BJ (cell line): ENCODE measurements around the gene ISG20L2. TPM values are rescaled to one million over a fixed set of nuclear protein-coding genes. Genes with fewer than 3 reads are reported as not detected.

Experiments
- CTCF ChIA-PET: fragments of 350-600 bp; formaldehyde crosslinking; extraction: SDS; loops from one replicate; lab custom pipeline; 2021; ENCODE audit warnings: antibody characterized with exemption, inconsistent platforms; lab: Yijun Ruan, JAX
- POLR2A ChIA-PET: fragments of 300-600 bp; sonication (Branson Sonifier 250); formaldehyde crosslinking; extraction: SDS; loops from one replicate; lab custom pipeline; 2021; ENCODE audit warnings: antibody characterized with exemption; lab: Charles Lee
- DNase-seq: peaks from one replicate; pipeline ENCODE4 v3.0.0-alpha.2; 2011; ENCODE audit warnings: low read depth
- H3K27me3 ChIP-seq: 2 replicates; pipeline ENCODE4 v1.6.0; 2011; ENCODE audit warnings: low read length; ENCODE audit not compliant: control insufficient read depth, insufficient read depth
- H3K36me3 ChIP-seq: 2 replicates; pipeline ENCODE4 v1.5.1; 2011; ENCODE audit warnings: low read length; ENCODE audit not compliant: control insufficient read depth, insufficient read depth
- H3K4me3 ChIP-seq: 2 replicates; pipeline ENCODE4 v1.5.1; 2011; ENCODE audit warnings: low read depth, mild to moderate bottlenecking, control low read depth, low read length
- polyA plus RNA-seq: library from polyadenylated mRNA; depleted of rRNA; stranded (reverse); fragments of >200 nt; gene quantifications from 2 replicates; pipeline ENCODE4 v1.2.3, GENCODE V29; 2011
- TF ChIP-seq, protein P1 (sequence below): IDR thresholded peaks from 2 replicates; pipeline ENCODE4 v1.5.1; 2011; ENCODE audit warnings: low read depth, mild to moderate bottlenecking, control low read depth, inconsistent platforms, low read length, moderate library complexity; ENCODE audit not compliant: insufficient read depth

Gene ISG20L2
- polyA plus RNA-seq, 1 experiment: 36.6 TPM

DNA sequence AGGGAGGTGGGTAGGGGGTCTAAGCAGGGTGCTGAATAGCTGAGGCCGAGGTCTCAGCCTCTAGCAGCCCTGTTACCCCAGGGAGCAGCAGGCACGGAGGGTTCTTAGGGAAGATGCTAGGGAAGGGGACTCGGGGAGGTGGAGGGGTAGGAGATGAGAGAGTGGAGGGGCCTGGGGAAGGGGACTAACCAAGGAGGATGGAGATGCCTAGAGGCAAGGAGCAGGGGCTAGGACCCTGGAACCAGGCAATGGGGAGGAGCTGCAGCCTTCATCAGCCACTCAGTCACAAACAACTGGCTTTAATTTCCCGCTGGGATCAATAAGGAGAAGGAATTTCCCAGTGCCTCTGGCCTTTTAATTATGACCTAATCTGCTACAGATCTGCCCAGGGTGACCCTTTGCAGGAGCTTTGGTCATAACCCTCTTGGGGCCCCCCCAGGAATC lies 20.3 kb downstream of the ISG20L2 start:
- Histone ChIP-seq H3K36me3 (no peaks in the 10 kb centered on the region), H3K4me3 (no peak overlapping the region), H3K27me3 (no peaks in the 10 kb centered on the region)
- DNase-seq: no peak
- TF ChIP-seq, protein P1, sequence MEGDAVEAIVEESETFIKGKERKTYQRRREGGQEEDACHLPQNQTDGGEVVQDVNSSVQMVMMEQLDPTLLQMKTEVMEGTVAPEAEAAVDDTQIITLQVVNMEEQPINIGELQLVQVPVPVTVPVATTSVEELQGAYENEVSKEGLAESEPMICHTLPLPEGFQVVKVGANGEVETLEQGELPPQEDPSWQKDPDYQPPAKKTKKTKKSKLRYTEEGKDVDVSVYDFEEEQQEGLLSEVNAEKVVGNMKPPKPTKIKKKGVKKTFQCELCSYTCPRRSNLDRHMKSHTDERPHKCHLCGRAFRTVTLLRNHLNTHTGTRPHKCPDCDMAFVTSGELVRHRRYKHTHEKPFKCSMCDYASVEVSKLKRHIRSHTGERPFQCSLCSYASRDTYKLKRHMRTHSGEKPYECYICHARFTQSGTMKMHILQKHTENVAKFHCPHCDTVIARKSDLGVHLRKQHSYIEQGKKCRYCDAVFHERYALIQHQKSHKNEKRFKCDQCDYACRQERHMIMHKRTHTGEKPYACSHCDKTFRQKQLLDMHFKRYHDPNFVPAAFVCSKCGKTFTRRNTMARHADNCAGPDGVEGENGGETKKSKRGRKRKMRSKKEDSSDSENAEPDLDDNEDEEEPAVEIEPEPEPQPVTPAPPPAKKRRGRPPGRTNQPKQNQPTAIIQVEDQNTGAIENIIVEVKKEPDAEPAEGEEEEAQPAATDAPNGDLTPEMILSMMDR: no peak
- ChIA-PET POLR2A (interaction anchor here (0.7 to 1.2 kb wide), 3 partner anchors 26 to 194 kb away, joined by 3 to 6 read pairs (median 4); no protein-coding TSS in a partner anchor), CTCF (interaction anchor here (0.9 to 41.7 kb wide), 7 partner anchors 19 to 252 kb away, joined by 3 to 1556 read pairs (median 5); partner anchors contain the start of genes ISG20L2, METTL25B, NES and NTRK1)

DNA sequence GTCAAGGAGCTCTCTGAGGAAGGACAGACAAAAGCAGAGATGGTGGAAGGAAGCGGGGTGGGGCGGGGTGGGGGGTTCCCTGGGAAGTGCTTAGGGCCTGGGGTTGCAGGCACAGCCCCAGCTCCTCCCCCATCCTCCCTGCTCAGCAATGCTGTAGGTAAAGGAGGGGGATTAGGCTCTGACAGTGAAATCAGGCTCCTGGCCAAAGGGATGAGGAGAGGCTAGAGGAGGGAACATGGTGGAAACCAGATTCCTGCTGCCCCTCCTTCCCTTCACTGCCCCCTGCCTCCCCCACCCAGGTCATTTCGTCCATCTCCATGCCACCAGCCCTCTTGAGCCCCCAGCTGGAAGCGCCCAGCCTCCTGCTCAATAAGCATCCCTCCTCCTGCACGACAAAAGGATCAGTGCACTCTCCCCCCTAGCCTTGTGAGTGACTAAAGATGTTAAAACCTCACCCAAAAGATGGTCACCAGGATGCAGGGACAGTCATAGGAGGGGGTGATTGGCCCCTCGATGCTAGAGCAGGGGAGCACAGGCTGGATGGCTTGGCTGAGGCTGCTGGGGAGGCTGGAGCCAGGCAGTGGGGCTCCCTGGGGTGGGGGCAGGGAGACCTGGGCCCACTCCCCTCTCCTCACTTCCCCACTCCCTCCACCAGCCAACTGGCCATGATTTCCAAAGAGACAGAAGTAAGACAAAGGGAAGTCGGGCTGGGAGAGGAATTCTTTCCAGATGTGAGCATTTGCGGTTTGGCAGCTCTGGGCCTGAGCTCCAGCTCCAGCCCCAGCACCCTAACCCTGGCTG lies 20.9 kb downstream of the ISG20L2 start:
- CTCF ChIA-PET: interaction anchor here (0.9 to 41.7 kb wide), 7 partner anchors 19 to 252 kb away, joined by 3 to 1556 read pairs (median 5); partner anchors contain the start of genes ISG20L2, METTL25B, NES and NTRK1
- H3K36me3 ChIP-seq: no peaks in the 10 kb centered on the region
- no peak for DNase-seq
- POLR2A ChIA-PET: interaction anchor here (0.7 to 2.0 kb wide), 5 partner anchors 26 to 203 kb away, joined by 3 to 10 read pairs (median 6); partner anchors contain the start of gene NES
- TF ChIP-seq, protein P1: no peak
- no peaks in the 10 kb centered on the region for H3K27me3 ChIP-seq
- no peak overlapping the region; the same call in 1 of the 2 replicates for H3K4me3 ChIP-seq

DNA sequence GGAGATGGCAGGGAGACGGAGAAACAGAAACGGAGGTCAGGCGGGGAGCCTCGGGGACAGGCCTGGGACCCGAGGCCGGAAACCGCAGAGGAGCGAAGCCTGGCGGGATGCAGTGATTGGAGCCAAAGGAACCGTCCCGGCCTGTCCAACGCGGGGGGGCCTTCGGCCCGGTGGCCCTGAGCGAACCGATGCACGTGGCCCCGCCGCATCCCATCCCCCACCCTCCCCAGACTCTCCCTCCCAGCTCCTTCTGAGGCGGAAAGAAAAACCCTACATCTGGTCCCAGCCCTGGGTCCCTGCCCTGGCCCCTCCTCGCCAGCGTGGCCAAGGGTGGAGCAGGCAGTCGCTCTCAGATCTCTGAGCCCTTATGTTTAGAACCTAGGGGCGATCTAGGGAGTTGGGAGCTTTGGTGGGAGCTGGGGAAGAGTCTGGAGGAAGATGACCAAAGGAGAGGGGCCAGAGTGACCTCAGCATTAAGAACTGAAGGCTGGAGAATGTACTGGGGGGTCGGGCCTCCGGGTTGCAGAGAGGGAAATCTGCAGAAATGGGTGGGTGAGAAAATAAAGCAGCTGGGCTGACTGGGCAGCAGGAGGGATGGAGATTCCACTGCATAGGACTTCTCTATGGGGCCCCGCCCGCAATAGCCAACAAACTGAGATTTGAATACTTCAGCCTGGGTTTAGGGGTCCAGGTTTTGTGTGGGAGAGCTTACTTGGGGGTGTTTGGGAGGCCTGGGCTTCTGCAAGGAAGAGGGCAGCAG lies 21.7 kb downstream of the ISG20L2 start:
- Histone ChIP-seq H3K36me3 (no peaks in the 10 kb centered on the region; the same call in 1 of the 2 replicates), H3K27me3 (no peaks in the 10 kb centered on the region), H3K4me3 (peak overlapping the region; percentile 58)
- DNase-seq: no peak
- TF ChIP-seq, protein P1: no peak
- POLR2A ChIA-PET: interaction anchor here (1.0 to 2.0 kb wide), 3 partner anchors 30 to 202 kb away, joined by 3 to 10 read pairs (median 9); partner anchors contain the start of gene NES
- CTCF ChIA-PET: interaction anchor here (0.5 to 41.7 kb wide), 15 partner anchors 8 to 215 kb away, joined by 3 to 1556 read pairs (median 4); partner anchors contain the start of genes ISG20L2, METTL25B, NES and NTRK1

DNA sequence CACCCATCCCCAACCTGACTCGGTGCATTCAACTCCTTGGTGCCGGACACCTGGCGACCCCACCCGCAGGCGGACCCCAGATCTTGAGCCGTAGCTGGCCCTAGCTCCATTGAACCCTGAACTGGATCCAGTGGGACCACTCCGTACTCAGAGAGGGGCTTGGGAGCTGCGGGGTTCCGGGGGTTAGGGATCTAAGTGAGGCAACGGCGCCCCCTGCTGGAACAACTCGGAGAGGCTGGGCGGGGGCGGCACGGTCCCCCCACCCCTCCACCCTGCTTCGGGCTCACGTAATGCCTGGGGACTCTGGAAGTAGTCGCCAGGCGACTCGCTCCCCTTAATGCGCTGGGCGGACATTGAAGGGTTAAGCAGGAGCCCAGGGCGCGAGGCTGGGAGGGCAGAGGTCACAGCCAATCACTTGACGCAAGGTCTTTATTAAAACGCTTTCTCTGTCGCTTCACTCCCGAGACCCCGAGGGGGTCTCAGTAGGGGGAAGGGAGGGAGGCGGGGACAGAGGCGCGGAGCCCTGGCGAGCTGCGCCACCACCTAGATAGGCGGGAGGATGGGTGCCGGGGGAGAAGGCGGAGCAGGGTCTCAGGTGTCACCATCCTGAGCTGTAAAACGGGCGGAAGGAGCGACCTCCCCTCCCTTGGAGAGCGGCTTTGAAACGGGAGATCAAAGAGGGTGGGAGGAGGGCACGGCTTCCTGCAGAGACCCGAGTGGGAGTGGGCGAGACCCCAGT lies 22.5 kb downstream of the ISG20L2 start:
- TF ChIP-seq, protein P1: peak; percentile 86
- no peak for DNase-seq
- Histone ChIP-seq H3K4me3 (peak overlapping the region; percentile 58), H3K36me3 (peaks cover 4% of the 10 kb centered on the region), H3K27me3 (no peaks in the 10 kb centered on the region)
- ChIA-PET POLR2A (interaction anchor here (1.0 to 2.0 kb wide), 2 partner anchors 29 to 45 kb away, joined by 3 to 9 read pairs; partner anchors contain the start of gene NES), CTCF (interaction anchor here (0.6 to 41.7 kb wide), 21 partner anchors 9 to 222 kb away, joined by 3 to 1556 read pairs (median 4); partner anchors contain the start of genes ISG20L2, METTL25B, NES and NTRK1)
